Stimulated activated CD4-positive, alpha-beta T cell treated with anti-CD3 and anti-CD28 coated beads, Interleukin-12 subunit alpha, Interleukin-12 subunit beta, amount 100 ng/mL, for 48 hours (primary cell): ENCODE data around the gene ABHD10.

Experiments
- DNase-seq, 3 donors: peaks; one replicate each; pipeline ENCODE4 v3.0.0-alpha.2; 2020; ENCODE audit warnings: low read depth in 2 of 3, low spot score in 1 of 3

Gene ABHD10

DNA sequence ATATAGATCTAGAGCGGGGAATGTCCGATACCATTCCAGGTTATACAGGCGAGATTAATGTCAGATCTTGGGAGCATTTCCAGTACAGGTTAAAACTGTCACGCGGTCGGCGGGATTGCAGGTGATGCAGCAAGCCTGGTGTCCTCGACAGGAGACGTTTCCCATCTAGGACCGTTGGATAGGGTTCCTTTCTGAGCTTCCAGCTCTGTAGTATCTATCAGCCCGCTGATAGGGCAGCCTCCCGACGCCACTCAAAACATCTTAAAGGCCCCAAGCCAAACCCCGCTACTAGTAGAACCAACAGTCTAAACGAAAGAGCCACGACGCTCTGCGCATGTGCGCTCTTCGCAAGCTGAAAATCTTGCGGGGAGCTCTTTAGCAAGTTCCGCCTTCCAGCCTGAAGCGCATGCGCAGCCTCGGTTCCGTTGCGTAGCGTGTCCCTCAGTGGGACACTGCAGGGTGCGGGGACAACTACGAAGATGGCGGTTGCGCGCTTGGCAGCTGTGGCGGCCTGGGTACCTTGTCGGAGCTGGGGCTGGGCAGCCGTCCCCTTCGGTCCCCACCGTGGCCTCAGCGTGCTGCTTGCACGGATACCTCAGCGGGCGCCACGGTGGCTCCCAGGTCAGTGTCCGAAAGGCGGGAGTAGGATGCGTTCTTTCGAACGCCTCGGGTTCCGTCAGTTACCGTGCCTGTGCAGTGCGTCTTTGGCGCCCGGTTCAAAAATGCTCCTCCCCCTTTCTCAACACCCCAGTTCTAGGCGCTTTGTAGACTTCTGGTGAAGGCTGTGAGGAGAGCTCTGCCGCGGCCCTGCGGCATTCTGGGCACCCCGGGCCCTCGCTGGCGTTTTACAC, at the start of gene ABHD10:
Gene ABHD10, plus strand, starts transcription at position 444 of the 851 bp plus-strand sequence. Its CDS starts 36 bp downstream, at position 480.
- peak; percentile 91 to 96 (median 96) for DNase-seq

DNA sequence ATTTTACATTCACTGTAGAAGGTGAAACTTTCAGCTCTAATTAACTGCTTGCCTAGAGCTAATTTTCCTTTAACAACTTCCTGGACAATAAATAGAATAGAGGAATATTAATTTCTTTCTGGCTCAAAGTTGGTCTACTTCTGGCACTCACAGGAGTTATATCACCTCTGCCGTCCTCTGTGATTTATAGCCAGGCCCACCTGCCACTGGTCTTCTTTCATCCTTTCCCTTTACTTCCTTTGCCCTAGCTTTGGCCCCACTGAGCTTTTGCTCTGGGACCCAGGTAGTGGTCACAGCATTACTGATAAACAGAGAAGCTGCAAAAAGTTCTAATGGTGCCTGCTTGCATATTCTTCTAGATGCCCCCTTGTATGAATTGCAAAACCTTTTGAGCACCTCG, 49.3 kb upstream of the ABHD10 start:
- no peak for DNase-seq

DNA sequence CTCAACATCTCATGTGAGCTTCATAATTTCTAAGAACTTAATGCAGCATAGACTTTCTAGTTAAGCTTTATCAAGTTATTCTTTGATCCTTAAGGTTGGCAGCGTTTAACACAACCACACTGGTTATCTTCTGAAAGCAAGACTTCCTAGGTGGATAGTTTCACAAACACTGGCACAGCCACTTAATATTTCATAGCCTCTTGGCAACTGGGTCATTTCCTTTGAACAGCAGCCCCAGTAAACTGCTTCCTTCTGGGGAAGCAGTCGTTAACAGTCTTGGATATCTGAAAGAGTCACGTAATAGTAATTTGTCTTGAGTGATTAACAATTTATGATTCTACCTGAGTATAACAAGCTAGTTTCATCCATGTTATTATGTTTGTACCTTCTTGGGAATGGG, 45.9 kb upstream of the ABHD10 start:
- DNase-seq = no peak

DNA sequence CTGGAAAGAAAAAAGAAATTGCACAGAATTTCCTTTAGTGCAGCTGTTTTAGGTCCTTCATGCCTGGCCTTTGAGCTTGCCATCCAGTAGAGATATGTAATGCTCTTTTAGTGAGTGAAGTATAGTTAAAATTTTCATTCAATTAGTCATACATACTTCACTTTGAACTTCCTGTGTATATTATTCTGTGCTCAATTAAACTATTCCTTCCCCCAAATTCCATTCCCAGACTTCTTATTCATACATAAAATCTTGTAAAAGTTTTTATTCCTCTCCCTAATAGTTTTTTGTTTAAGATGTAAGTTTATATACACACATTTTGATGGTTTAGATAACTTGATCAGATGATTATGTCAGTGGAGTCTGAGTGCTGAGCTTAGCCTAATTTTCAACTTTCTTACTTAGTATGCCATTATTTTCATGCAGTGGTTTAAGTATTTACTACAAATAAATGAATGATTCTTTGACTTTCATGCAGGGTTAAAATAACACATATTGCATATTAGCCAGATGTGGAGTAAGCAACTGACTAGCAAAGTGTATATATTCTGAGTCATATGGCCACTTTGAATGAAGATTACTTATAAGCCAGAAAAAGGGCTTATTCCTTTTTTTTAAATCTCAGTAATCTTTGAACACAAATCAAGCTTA, 42.5 kb upstream of the ABHD10 start:
- DNase-seq = no peak

DNA sequence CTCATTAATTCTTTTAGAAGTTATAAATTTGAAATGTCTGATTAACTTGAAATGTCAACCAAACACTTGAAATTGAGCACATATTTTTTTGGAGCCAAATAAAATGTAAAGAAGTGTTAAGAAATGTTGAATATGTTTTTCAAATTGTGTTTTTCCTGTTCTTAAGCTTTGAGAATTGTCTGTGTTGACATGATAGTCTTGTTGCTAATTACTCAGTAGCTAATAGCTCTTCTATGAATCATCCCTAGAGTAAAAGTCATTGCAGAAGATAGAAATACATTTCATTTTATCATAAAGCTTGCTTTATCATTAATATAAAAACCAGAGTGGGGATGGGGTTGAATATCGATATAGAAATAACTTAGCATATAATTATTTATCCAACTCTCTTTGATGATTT, 41.9 kb upstream of the ABHD10 start:
- no peak for DNase-seq

DNA sequence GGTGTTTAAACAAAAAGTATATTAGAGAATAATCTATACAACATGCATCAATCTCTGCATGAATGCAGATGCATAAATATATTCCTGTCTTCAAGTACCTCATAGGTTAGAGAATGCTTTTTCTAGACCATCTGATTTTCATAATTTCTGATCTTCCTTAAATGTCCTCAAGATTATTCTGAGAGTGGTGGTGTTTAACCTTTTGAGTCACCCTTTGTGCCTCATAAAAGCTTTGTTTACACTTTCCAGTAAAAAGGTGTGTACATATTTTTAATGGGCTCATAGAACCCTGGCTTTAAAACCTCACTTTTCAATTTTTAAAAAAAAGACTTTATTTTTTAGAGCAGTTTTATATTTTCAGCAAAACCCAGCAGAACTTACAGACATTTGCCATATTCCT, 41.0 kb upstream of the ABHD10 start:
- DNase-seq = no peak

DNA sequence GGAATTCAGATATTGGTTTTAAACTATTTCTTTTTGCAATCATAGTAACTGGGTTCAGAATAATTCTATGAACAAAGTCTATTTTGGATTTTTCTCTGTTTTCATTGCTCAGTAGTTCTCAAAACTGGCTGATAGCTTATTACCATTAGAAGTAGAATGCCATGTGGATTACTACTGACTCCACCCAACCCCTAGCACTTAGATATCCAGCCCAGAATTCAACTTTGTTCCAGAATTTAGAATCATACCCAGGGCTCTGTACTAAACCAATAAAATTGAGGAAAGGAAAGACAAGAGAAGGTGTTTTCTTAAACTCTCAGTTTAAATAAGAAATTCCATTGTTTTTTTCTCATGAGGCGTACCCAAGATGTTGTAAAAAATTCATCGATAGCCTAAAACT, 39.0 kb upstream of the ABHD10 start:
- no peak for DNase-seq

DNA sequence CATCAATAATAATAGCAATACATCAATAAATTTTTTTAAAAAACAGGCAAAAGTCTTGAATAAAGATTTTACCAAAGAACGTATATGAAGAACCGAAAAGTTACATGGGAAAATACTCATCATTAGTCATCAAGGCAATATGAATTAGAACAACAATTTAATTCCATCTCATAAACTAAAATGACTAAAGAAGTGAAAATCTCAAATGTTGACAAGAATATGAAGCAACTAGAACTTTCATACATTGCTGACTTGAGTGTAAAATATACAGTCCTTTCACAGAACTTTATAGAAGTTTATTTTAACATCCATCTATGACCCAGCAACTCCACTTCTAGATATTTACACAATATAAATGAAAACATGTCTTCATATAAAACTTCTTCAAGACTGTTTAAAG, 35.3 kb upstream of the ABHD10 start:
- DNase-seq = no peak

DNA sequence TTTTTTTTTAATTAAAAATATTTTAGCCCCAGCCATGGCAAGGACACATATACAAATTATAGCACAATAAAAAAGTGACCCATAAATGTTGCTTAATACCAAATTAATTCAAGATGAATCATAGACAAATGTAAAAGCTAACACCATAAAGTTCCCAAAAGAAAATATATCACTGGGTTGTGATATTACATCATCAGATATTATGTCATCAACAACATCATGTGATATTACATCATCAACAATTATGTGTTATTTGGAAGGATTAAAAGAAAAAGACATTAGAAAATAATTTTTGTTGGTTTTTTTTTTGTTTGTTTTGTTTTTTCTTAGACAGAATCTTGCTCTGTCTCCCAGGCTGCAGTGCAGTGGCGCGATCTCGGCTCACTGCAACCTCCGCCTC, 34.5 kb upstream of the ABHD10 start:
- DNase-seq = no peak

DNA sequence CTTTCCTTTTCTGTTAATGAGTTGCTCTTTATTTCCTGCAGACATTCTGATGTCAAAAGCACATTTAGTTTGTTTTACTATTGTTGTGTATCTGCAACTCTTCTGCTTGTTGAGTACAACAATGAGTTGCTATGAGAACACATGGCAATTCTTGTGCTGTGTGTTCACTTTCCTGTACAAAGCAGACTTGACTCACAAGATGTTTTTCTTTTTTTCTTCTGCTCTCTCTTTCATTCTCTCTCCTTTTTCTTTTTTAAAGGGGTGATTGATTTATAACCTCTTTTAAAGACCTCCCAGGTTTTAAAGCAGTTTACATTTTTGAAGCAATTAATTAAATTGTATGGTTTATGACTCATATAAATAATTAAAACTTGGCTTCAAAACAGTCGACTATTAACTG, 31.6 kb upstream of the ABHD10 start:
- DNase-seq = no peak

DNA sequence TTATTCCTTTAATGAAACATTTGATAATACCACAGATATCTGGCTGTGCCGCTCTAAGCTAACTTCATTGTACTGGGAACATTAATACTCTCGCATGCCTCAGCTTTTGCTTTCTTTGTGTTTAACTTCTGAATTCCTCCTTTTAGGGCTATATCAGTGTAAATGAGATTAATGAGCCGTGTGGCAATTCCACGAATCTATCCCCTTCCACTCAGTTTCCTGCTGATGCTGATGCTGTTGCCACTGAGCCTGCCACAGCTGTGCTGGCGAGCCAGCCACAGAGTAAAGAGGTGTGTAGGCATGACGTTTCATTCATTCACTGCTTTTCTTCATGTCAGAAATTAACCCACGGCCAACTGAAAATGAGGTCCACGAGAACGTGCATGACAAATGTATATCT, 30.0 kb upstream of the ABHD10 start:
- no peak for DNase-seq

DNA sequence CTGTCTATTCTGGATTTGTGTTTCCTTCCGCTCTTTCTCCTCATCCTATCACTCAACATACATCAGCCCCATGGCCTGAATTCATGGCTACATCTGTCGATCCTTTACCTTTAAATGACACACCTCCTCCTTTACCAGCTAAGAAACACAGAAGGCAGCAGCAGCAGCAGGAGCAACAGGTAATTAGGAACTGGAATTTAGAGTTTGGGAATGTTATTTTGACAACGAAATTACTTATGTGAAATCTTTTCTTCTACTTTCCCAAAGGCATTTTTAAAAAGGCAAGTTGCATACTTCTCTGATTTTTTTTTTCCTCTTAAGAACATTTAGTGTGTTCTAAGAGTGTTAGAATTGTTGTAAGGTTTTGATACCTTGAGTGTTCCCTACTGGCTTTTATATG, 29.1 kb upstream of the ABHD10 start:
- no peak for DNase-seq

DNA sequence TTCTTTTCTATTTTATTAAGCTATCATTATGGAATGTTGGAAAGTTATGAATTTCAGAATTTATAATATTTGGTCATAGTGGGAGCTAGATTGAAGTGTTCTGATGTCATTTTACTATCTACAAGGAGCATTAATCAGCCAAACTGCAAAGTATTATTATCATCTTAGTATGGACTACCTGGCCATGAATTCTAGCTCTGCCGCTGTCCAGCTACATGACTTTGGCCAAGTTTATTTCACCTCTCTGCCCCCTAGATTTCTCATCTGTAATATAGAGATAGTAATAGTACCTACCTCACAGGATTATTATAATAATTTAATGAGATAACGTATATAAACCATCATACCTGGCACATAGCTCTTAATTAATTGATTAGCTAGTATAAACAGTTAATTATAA, 27.8 kb upstream of the ABHD10 start:
- DNase-seq = no peak

DNA sequence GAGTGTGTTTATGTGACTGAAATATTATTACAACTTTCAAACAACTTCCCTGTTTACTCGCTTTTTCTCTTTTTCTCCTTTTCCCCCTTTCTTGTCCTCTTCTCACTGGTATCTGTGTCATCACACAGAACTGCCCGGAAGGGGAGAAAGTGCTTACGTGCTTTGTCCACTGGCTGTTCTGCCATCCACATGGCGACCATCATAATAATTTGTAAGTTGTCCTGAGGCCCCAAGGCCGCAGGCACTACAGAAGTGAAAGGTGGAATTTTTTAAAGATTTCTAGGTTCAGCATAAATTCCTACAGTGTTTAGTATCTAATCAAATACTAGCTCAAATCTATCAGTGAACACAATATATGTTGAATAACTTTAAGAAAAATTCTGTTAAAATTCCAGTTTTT, 26.7 kb upstream of the ABHD10 start:
- no peak for DNase-seq

DNA sequence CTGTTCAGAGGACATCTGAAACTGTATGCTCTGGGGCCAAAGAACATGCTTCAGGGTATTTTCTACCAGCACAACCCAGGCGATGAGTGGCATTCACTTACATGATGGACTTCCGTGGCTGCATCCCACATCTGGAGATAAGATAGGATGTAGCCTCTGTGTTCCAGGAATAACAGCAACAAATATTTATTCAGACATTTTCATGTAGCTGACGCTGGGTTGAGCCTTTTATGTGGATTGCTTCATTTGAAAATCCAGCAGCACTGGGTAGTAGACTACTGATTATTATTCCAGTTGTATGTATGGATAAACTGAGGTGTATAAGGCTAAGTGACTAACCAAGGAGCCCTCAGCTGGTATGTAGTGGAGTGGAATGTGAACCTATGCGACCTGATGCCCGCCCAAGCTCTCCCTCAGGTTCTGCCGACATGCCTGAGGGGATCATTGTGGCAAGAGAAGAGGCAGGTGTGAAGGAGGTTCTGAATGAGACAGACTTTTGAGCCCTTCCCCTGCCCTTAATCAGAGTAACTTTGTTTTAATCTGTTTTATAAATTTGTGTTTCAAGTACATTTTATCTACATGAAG, 25.9 kb upstream of the ABHD10 start:
- no peak for DNase-seq

DNA sequence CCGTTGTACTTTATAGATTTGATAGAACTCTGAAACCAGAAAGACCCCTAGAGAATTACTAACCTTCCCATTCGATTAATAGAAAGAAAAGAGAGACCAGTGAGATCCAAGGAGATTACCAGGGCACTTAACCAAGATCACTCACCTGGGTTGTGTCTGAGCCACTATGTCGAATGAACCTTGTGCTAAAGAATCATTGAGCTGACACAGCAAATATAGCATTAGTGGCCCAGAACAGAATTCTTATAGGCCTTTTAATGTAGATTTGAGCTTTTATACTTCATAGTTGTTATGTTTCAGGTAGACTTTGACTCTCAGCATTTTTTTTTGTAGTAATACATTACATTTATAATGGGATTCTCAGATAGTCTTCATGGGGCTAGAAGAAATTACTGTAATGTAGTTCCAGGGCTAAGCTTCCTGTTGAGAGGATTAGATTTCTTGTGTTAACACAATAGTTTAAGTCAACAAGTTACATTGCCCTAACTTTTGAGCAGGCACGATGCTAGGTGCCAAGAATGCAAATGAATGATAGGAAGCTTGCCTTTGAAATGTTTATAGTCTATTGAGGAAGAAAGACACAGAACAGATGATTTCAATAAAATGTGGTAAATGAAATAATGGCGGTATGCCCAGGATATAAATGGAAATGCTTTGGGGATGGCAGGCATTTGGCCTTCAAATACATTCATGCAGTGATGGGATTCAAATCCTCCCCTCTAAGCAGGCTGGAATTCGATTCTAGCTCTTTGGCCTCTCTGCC, 24.4 kb upstream of the ABHD10 start:
- DNase-seq = no peak

DNA sequence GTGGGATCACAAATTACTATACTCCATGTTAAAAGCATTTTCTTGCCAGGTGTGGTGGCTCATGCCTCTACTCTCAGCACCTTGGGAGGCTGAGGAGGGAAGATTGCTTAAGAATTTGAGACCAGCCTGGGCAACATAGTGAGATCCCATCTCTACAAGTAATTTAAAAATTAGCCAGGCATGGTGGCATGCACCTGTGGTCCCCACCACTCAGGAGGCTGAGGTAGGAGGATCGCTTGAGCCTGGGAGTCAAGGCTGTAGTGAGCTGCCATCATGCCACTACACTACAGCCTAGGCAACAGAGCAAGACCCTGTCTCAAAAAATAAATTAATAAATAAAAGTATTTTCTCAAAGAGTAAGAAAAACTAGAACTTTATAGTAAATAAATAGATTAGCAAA, 22.9 kb upstream of the ABHD10 start:
- DNase-seq = no peak

DNA sequence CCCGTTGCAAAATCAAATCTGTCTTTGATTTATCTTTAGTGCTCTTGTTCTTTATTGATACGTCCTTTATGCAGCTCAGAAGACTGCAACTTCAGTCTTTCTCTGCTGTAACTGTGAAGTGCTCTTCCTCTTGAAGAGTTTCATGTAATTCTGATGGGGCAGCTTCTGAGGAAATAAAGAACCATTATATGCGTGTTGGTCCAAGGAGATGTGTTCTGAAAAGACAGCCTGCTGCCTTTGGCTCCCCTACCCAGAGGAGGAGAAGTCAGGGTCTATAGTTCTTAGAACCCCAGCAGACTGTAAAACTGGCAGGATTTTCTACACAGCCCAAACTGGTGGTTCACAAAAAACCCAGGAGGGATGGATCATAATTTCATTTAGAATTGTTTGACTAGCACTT, 22.4 kb upstream of the ABHD10 start:
- no peak for DNase-seq

DNA sequence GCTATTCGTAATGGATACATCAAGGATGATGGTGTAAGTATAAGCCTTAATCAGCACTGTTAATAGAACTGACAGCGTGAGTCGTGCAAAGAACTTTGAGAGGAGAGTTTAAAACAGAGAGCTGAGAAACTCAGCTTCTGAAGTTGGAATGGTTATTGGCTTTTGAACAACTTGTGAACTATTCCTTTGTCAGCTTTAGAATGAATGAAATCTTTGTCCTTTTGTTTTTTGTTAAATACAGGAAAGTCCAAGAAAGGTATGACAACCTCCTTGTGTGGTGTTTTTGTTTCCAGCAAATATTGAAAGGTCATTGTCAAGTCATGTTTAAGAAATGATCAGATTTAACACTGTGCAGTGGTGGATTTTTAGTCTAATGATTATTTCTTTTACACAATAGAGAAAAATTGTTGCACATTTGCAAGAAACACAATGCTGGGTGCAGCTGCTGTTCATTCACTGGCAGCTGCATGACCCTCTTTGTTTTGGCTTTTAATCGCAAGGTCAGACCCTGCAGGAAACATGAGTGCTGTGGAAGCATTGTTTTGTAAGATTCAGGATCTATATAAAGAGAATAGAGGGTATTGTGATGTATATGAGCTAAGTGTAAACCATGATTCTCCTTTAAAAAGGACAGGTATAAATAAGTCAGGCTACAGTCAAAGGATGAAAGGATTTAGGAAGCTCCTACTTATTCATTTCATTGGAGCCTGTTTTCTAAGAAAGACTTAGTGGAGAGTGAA, 21.7 kb upstream of the ABHD10 start:
- no peak for DNase-seq

DNA sequence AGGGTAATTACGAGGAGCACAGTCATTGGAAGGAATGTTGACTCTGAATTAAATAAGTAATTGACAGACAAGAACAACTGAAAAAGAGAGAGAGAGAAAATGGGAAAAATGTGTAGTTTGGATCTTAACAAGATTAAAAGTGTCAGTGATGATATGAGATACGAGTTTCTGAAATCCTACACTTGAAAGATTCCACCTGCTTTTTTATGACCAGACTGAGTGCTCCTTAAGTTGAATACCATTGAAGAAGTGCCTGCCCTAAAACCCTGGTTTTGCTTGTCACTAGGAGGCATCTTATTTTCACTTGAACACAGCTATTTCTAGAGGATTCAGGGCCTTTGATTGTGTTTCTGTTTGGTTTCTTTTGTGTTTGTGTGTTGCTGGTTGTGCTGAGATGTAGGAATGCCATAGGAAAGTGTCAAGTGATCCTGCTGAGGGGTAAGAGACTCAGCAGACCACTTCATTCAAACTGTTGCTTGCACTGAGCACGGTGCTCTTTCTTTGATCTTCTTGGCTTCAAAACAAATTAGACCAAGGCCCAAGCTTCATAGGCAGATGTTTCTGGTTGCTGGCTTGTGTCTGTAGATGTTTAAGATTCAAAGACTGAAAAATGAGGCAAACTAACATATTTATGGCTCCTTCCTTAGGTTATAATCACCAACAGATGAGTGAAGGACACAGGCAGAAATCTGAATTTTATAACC, 17.2 kb upstream of the ABHD10 start:
- DNase-seq = no peak
